ENCODE data around the gene ST3GAL6.

Gene ST3GAL6

GRCh38 chr3:98778383-98778782 lies 15.2 kb downstream of the ST3GAL6 start:
- H3K4me3 ChIP-seq (replicated peaks; ENCODE audit: insufficient read depth, low read length): no peak overlapping the region
- H3K27me3 ChIP-seq (ENCODE audit: insufficient read depth, poor library complexity, severe bottlenecking): no peaks in the 10 kb centered on the region
- peak; percentile 52 to 81 for DNase-seq (ENCODE audit: low read depth in 1 of 2, low spot score in 1 of 2)
- peak overlapping the region; percentile 19; the same call in 1 of the 2 replicates for H3K27ac ChIP-seq (replicated peaks)
- peak; percentile 52; the same call in 1 of the 2 replicates for TF ChIP-seq SPI1 (IDR thresholded peaks at IDR 0.05; ENCODE audit: borderline replicate concordance, low read depth)
- no peak for TF ChIP-seq REST (IDR thresholded peaks at IDR 0.05; ENCODE audit: insufficient replicate concordance, low read depth)

- DNase-seq (ENCODE audit: low read depth in 1 of 2, low spot score in 1 of 2): peak in 1 of 2 experiments; percentile 54
- peak overlapping the region; percentile 19; the same call in 1 of the 2 replicates for H3K27ac ChIP-seq (replicated peaks)
- H3K27me3 ChIP-seq (ENCODE audit: insufficient read depth, poor library complexity, severe bottlenecking): no peaks in the 10 kb centered on the region
- no peak overlapping the region for H3K4me3 ChIP-seq (replicated peaks; ENCODE audit: insufficient read depth, low read length)
- TF ChIP-seq POLR2AphosphoS5 (IDR thresholded peaks at IDR 0.05; ENCODE audit: low read depth): 0 out of 2 replicates have a peak, but pooled peaks have one; percentile 27
- TF ChIP-seq SPI1 (IDR thresholded peaks at IDR 0.05; ENCODE audit: borderline replicate concordance, low read depth): no peak
Measured at GRCh38 chr3:98778852-98779413, 15.8 kb downstream of the ST3GAL6 start.

GRCh38 chr3:98779541-98780335 lies 16.6 kb downstream of the ST3GAL6 start:
- no peak for DNase-seq (ENCODE audit: low read depth in 1 of 2, low spot score in 1 of 2)
- H3K27ac ChIP-seq (replicated peaks): no peak overlapping the region
- no peak overlapping the region for H3K4me3 ChIP-seq (replicated peaks; ENCODE audit: insufficient read depth, low read length)

More at GRCh38 chr3:98779541-98780335, 16.6 kb downstream of the ST3GAL6 start:
- H3K27me3 ChIP-seq (ENCODE audit: insufficient read depth, poor library complexity, severe bottlenecking): no peaks in the 10 kb centered on the region
- TF ChIP-seq REST (IDR thresholded peaks at IDR 0.05; ENCODE audit: insufficient replicate concordance, low read depth) (no peak), CTCF (IDR thresholded peaks at IDR 0.05; ENCODE audit: insufficient read depth, low read length) (no peak), GABPA (IDR thresholded peaks at IDR 0.05; ENCODE audit: low read depth) (no peak), POLR2AphosphoS5 (IDR thresholded peaks at IDR 0.05; ENCODE audit: low read depth) (no peak), SPI1 (IDR thresholded peaks at IDR 0.05; ENCODE audit: borderline replicate concordance, low read depth) (no peak)

All from HL-60 (cell line).